ENCODE measurements around the gene PLSCR1. TPM values are rescaled to one million over a fixed set of nuclear protein-coding genes. Genes with fewer than 3 reads are reported as not detected.
"Not testable (repeated sequence)": the region's sequence is repeated elsewhere in the genome, so short reads cannot be mapped to it uniquely, and the experiment has no call there.

The PLSCR1 gene
- total RNA-seq, 1 experiment from 2014 or later = 62.8 TPM

GRCh38 chr3:146498002-146498736, 46.2 kb downstream of the PLSCR1 start:
- CTCF ChIA-PET = interaction anchor here (0.9 to 1.2 kb wide), 2 partner anchors 47 to 171 kb away, joined by 3 to 4 read pairs; no protein-coding TSS in a partner anchor
- peaks cover 9% of the 10 kb centered on the region for H3K36me3 Mint-ChIP-seq (ENCODE audit: insufficient read depth, unreplicated experiment)
- intact Hi-C loops (cut with micrococcal nuclease) = no loop called here
- no TSS peak for BruUV-seq (replicated peaks)
- H3K4me1 Mint-ChIP-seq (ENCODE audit: insufficient read depth, unreplicated experiment) = peaks cover 29% of the 10 kb centered on the region
- no peaks in the 10 kb centered on the region for H3K27me3 Mint-ChIP-seq (ENCODE audit: insufficient read depth, unreplicated experiment)
- TF ChIP-seq CTCF (IDR thresholded peaks at IDR 0.05; ENCODE audit: unreplicated experiment) = no peak
- POLR2A ChIA-PET = no interaction called here
- no peak overlapping the region for H3K27ac Mint-ChIP-seq (ENCODE audit: low read depth, unreplicated experiment)
- no peak for DNase-seq (ENCODE audit: unreplicated experiment)
- H3K9me3 Mint-ChIP-seq (ENCODE audit: unreplicated experiment) = peaks cover 7% of the 10 kb centered on the region
- H3K4me3 Mint-ChIP-seq (ENCODE audit: unreplicated experiment) = no peak overlapping the region

GRCh38 chr3:146497145-146497843, 47.1 kb downstream of the PLSCR1 start:
- POLR2A ChIA-PET; H3K27me3 Mint-ChIP-seq (ENCODE audit: insufficient read depth, unreplicated experiment); intact Hi-C loops (cut with micrococcal nuclease); DNase-seq (ENCODE audit: unreplicated experiment); H3K36me3 Mint-ChIP-seq (ENCODE audit: insufficient read depth, unreplicated experiment); BruUV-seq (replicated peaks); H3K9me3 Mint-ChIP-seq (ENCODE audit: unreplicated experiment); H3K4me3 Mint-ChIP-seq (ENCODE audit: unreplicated experiment): not testable (repeated sequence)
- peaks cover 30% of the 10 kb centered on the region for H3K4me1 Mint-ChIP-seq (ENCODE audit: insufficient read depth, unreplicated experiment)
- peak overlapping the region; percentile 31 for H3K27ac Mint-ChIP-seq (ENCODE audit: low read depth, unreplicated experiment)
- CTCF ChIA-PET = interaction anchor here (0.5 to 1.2 kb wide), 3 partner anchors 48 to 278 kb away, joined by 3 to 5 read pairs (median 4); no protein-coding TSS in a partner anchor

DNA sequence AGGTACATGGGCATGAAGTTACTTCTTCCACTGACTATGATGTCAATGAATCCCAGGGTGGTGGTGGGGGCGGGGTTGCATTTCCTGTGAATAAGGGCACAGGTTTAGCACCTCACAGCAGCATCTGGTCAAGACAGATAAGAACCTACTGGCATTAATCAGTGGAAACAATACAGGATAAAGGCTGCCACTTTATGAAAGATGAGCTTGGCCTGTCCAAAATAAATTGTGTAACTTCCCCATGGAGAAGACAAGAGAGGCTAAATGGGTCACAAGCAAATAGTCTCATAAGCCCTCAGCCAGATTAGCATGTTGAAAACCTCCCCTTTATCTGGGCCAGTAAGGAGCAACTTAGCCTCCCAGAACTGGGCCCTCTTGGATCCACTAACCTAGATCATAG, 47.7 kb downstream of the PLSCR1 start:
- no peak for TF ChIP-seq CTCF (IDR thresholded peaks at IDR 0.05; ENCODE audit: unreplicated experiment)
- no peak for DNase-seq (ENCODE audit: unreplicated experiment)
- ChIA-PET POLR2A (no interaction called here), CTCF (interaction anchor here (0.5 kb wide), 1 partner anchor 277 kb away, joined by 5 read pairs; no protein-coding TSS in a partner anchor)
- Mint-ChIP-seq H3K4me3 (ENCODE audit: unreplicated experiment) (no peak overlapping the region), H3K27me3 (ENCODE audit: insufficient read depth, unreplicated experiment) (no peaks in the 10 kb centered on the region), H3K4me1 (ENCODE audit: insufficient read depth, unreplicated experiment) (peaks cover 36% of the 10 kb centered on the region), H3K9me3 (ENCODE audit: unreplicated experiment) (peaks cover 7% of the 10 kb centered on the region), H3K36me3 (ENCODE audit: insufficient read depth, unreplicated experiment) (no peaks in the 10 kb centered on the region), H3K27ac (ENCODE audit: low read depth, unreplicated experiment) (no peak overlapping the region)
- intact Hi-C loops (cut with micrococcal nuclease) = no loop called here
- no TSS peak for BruUV-seq (replicated peaks)

GRCh38 chr3:146496251-146496650, 48.2 kb downstream of the PLSCR1 start:
- Mint-ChIP-seq H3K9me3 (ENCODE audit: unreplicated experiment) (peaks cover 9% of the 10 kb centered on the region), H3K4me1 (ENCODE audit: insufficient read depth, unreplicated experiment) (peaks cover 40% of the 10 kb centered on the region), H3K4me3 (ENCODE audit: unreplicated experiment) (no peak overlapping the region), H3K27ac (ENCODE audit: low read depth, unreplicated experiment) (peak overlapping the region; percentile 25), H3K36me3 (ENCODE audit: insufficient read depth, unreplicated experiment) (peaks cover 2% of the 10 kb centered on the region), H3K27me3 (ENCODE audit: insufficient read depth, unreplicated experiment) (no peaks in the 10 kb centered on the region)
- no peak for DNase-seq (ENCODE audit: unreplicated experiment)
- ChIA-PET POLR2A (no interaction called here), CTCF (no interaction called here)
- TF ChIP-seq CTCF (IDR thresholded peaks at IDR 0.05; ENCODE audit: unreplicated experiment) = no peak
- intact Hi-C loops (cut with micrococcal nuclease) = no loop called here
- BruUV-seq (replicated peaks) = no TSS peak

Measured in MCF 10A (cell line).